Ishikawa (cell line): ENCODE measurements around the gene KCND3.

Experiments
- CEBPB ChIP-seq: IDR thresholded peaks from 2 replicates; pipeline ENCODE4 v1.6.1; 2012
- CREB1 ChIP-seq: IDR thresholded peaks from 2 replicates; pipeline ENCODE4 v1.6.1; 2012; ENCODE audit warnings: low read depth
- EGR1 ChIP-seq: IDR thresholded peaks from 2 replicates; pipeline ENCODE4 v1.6.1; 2012
- EP300 ChIP-seq: IDR thresholded peaks from 2 replicates; pipeline ENCODE4 v1.6.1; 2012; ENCODE audit warnings: borderline replicate concordance
- FOXM1 ChIP-seq: IDR thresholded peaks from 2 replicates; pipeline ENCODE4 v1.6.1; 2012; ENCODE audit warnings: low read depth, borderline replicate concordance
- MAX ChIP-seq: IDR thresholded peaks from 2 replicates; pipeline ENCODE4 v1.6.1; 2012
- RAD21 ChIP-seq: IDR thresholded peaks from 2 replicates; pipeline ENCODE4 v1.6.1; 2012; ENCODE audit warnings: low read depth
- REST ChIP-seq: IDR thresholded peaks from 2 replicates; pipeline ENCODE4 v1.6.1; 2012; ENCODE audit warnings: low read depth, mild to moderate bottlenecking
- TAF1 ChIP-seq: IDR thresholded peaks from 2 replicates; pipeline ENCODE4 v1.6.1; 2012; ENCODE audit warnings: low read depth, mild to moderate bottlenecking
- TCF12 ChIP-seq: IDR thresholded peaks from 2 replicates; pipeline ENCODE4 v1.6.1; 2012; ENCODE audit warnings: low read depth
- TEAD4 ChIP-seq: IDR thresholded peaks from 2 replicates; pipeline ENCODE4 v1.6.1; 2012
- USF1 ChIP-seq: IDR thresholded peaks from 2 replicates; pipeline ENCODE4 v1.6.1; 2012
- YY1 ChIP-seq: IDR thresholded peaks from 2 replicates; pipeline ENCODE4 v1.6.1; 2012; ENCODE audit warnings: low read depth
- ZBTB7A ChIP-seq: IDR thresholded peaks from 2 replicates; pipeline ENCODE4 v1.6.1; 2012; ENCODE audit warnings: low read depth

GRCh38 chr1:111937147-111937725 is 52.2 kb downstream of the KCND3 start:
- TF ChIP-seq EP300 (no peak), FOXM1 (no peak), EGR1 (no peak), CEBPB (no peak), ZBTB7A (no peak), YY1 (no peak), TAF1 (no peak), TEAD4 (no peak), RAD21 (no peak), REST (no peak), MAX (no peak), USF1 (no peak), TCF12 (no peak), CREB1 (no peak)
